Lung (tissue), 12 donors: Measurements from ENCODE around the gene SOAT2. TPM values are rescaled to one million over a fixed set of nuclear protein-coding genes. Genes with fewer than 3 reads are reported as not detected.

Experiments
- ATAC-seq: fragments of 200-7000 bp; cut with Tn5 transposase; one replicate; pipeline ENCODE4 v1.9.1; 2020; ENCODE audit warnings: moderate number of reproducible peaks; ENCODE audit not compliant: insufficient read depth, low FRiP score
- DNase-seq, 3 donors: peaks; one replicate each; pipeline ENCODE4 v3.0.0-alpha.2; 2013 to 2017
- H3K27ac ChIP-seq, 2 donors: one replicate each; pipeline ENCODE4 v1.5.1; 2013; ENCODE audit warnings: mild to moderate bottlenecking in 2 of 2, moderate library complexity in 2 of 2, control low read depth in 1 of 2, inconsistent platforms in 1 of 2, low read depth in 1 of 2, low read length in 1 of 2
- H3K27me3 ChIP-seq, 3 donors: one replicate each; pipeline ENCODE4 v1.5.1; 2013; ENCODE audit warnings: low read length in 2 of 3; ENCODE audit not compliant: control insufficient read depth in 3 of 3, insufficient read depth in 3 of 3
- H3K36me3 ChIP-seq, 4 donors: one replicate each; pipeline ENCODE4 v1.5.1; 2013; ENCODE audit warnings: low read length in 4 of 4, mild to moderate bottlenecking in 1 of 4, moderate library complexity in 1 of 4; ENCODE audit not compliant: control insufficient read depth in 4 of 4, insufficient read depth in 4 of 4
- H3K4me1 ChIP-seq, 5 donors: one replicate each; pipeline ENCODE4 v1.5.1; 2013; ENCODE audit warnings: low read length in 5 of 5, mild to moderate bottlenecking in 2 of 5, moderate library complexity in 1 of 5; ENCODE audit not compliant: control insufficient read depth in 5 of 5, insufficient read depth in 5 of 5
- H3K4me3 ChIP-seq: one replicate; pipeline ENCODE4 v1.5.1; 2013; ENCODE audit warnings: mild to moderate bottlenecking, control low read depth, moderate library complexity
- H3K9ac ChIP-seq, 2 donors: one replicate each; pipeline ENCODE4 v1.5.1; 2013; ENCODE audit warnings: low read length in 2 of 2, control low read depth in 1 of 2; ENCODE audit not compliant: insufficient read depth in 1 of 2
- H3K9me3 ChIP-seq, 4 donors: one replicate each; pipeline ENCODE4 v1.5.1; 2013; ENCODE audit warnings: low read length in 3 of 4, mild to moderate bottlenecking in 1 of 4, moderate library complexity in 1 of 4; ENCODE audit not compliant: control insufficient read depth in 4 of 4, insufficient read depth in 3 of 4
- WGBS, 2 donors: extraction: QIAGEN DNeasy Blood & Tissue Kit; methylation state at CpG; one replicate each; pipeline ENCODE4 v1.1.7; 2013; 5-methylcytosine and 5-hydroxymethylcytosine counted together
- polyA plus RNA-seq, 2 donors: library from polyadenylated mRNA; stranded (reverse); fragments of 200-250 nt; gene quantifications; one replicate each; pipeline ENCODE4 v1.2.1, GENCODE V29; 2013
- total RNA-seq, 2 donors: library from RNA; depleted of rRNA in 1 of 2; stranded (reverse); fragments of >200 nt in 1 of 2; gene quantifications; one replicate each; pipeline ENCODE4 v1.2.1, GENCODE V29; 2014 to 2021
- TF ChIP-seq, protein P1 (sequence below): IDR thresholded peaks from 2 replicates; pipeline ENCODE4 v1.5.1; 2012; ENCODE audit warnings: mild to moderate bottlenecking; ENCODE audit errors: control extremely low read depth, extremely low read depth
- donor health status: control.
- donor health status: control.
- donor health status: Bipolar disorder and iron deficiency.
- donor health status: healthy.
- donor health status: DM: yes; HTN: yes; CAD: no.

Gene SOAT2
- total and polyA plus RNA-seq, 4 donors, result 0.06 to 0.21 (median 0.10) TPM; not detected in 1

DNA sequence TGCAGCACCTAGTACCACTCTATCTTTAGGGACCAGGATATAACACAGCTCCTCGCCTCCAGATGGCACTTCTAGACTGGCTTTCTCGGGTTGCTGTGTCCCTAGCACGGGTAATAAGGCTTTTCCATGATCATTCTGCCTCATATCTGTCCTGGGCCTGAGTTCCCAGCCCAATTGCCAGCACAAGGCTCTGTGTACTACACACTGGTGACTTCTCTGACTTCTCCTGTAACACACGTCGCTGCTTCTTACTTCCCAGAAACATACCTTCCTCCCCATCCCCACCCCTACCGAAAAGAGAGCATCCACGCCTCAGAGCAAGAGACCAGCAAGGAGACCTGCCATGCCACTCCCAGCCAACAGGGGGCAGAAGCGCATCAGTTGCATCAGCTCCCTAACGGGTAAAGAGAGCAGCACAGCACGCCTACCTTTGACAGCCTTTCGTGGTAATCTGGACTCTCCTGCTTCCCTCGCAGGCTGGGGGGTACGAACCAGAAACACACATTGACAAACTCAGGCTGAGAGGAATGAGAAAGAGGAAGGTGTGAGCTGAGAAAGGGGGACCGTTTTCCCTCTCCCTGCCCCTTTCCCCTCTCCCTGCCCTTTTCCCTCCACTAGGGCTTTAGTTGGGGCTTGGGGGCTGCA is 56.0 kb downstream of the SOAT2 start:
- H3K4me3 ChIP-seq, result no peak overlapping the region
- 17 to 18% methylated on average over 14 of the region's 14 CpGs for WGBS, 2 donors
- H3K27ac ChIP-seq, result no peak overlapping the region
- H3K4me1 ChIP-seq, result no peaks in the 10 kb centered on the region
- peak; percentile 74 to 82 (median 76) for DNase-seq
- peaks cover 0 to 3% (median 0%) of the 10 kb centered on the region in 4 donors for H3K9me3 ChIP-seq
- TF ChIP-seq, protein P1, sequence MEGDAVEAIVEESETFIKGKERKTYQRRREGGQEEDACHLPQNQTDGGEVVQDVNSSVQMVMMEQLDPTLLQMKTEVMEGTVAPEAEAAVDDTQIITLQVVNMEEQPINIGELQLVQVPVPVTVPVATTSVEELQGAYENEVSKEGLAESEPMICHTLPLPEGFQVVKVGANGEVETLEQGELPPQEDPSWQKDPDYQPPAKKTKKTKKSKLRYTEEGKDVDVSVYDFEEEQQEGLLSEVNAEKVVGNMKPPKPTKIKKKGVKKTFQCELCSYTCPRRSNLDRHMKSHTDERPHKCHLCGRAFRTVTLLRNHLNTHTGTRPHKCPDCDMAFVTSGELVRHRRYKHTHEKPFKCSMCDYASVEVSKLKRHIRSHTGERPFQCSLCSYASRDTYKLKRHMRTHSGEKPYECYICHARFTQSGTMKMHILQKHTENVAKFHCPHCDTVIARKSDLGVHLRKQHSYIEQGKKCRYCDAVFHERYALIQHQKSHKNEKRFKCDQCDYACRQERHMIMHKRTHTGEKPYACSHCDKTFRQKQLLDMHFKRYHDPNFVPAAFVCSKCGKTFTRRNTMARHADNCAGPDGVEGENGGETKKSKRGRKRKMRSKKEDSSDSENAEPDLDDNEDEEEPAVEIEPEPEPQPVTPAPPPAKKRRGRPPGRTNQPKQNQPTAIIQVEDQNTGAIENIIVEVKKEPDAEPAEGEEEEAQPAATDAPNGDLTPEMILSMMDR, result peak; percentile 97
- peak; percentile 85 for ATAC-seq
- no peak overlapping the region for H3K9ac ChIP-seq
- H3K36me3 ChIP-seq, result peaks cover 0 to 7% (median 1%) of the 10 kb centered on the region in 4 donors
- no peaks in the 10 kb centered on the region for H3K27me3 ChIP-seq

DNA sequence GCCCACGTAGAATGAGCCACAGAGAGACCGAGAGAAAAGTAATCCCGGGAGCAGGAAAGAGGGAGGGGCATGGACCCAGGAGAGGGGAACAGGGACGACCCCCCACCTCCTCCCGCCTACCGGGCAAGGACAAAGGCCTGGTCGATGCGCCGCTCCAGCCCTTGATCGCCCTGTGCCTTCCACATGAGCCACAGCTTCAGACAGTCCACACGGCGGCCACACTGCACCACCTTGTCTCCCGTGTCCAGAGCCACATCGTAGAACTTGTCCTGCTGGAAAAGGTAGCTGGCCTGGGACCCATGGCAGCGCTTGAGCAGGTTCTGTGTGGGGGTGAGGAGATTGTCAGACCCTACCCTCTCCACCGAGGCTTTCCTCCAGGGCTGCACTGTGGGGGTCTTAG is 56.7 kb downstream of the SOAT2 start:
- TF ChIP-seq, protein P1, result no peak
- WGBS, 2 donors, result 87 to 90% methylated on average over 16 of the region's 16 CpGs
- ATAC-seq, result no peak
- Histone ChIP-seq H3K27ac (no peak overlapping the region), H3K4me3 (no peak overlapping the region), H3K9ac (no peak overlapping the region), H3K27me3 (no peaks in the 10 kb centered on the region), H3K36me3 (peaks cover 0 to 8% (median 3%) of the 10 kb centered on the region in 4 donors), H3K9me3 (peaks cover 0 to 3% (median 0%) of the 10 kb centered on the region in 4 donors), H3K4me1 (no peaks in the 10 kb centered on the region)
- DNase-seq, result no peak

DNA sequence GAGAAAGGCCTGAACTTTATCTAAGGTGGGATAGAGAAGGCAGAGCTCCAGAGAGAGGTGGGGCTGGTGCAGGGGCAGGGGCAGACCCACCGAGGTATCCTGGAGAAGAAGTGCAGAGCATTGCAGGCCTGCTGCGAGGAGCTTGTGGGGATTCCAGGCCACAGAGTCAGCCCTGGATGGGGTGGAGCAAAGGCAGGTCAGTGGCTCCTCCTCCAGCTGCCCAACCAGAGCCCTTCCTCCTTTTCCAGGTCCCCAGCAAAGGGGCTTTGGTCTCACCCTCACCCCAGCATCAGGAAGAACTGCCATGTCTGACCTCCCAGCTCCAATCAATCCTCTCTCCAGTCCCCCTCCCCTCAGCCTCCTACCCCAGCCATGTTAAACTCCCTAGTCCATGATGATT is 57.4 kb downstream of the SOAT2 start:
- TF ChIP-seq, protein P1, result no peak
- ATAC-seq (no peak), DNase-seq (no peak)
- Histone ChIP-seq H3K9ac (no peak overlapping the region), H3K4me1 (no peaks in the 10 kb centered on the region), H3K27ac (no peak overlapping the region), H3K36me3 (peaks cover 0 to 8% (median 3%) of the 10 kb centered on the region in 4 donors), H3K4me3 (no peak overlapping the region), H3K27me3 (no peaks in the 10 kb centered on the region), H3K9me3 (peaks cover 0 to 3% (median 0%) of the 10 kb centered on the region in 4 donors)
- 83 to 100% methylated on average over 2 of the region's 2 CpGs for WGBS, 2 donors
